SK-N-SH (cell line): ENCODE results near the gene TMCO4. TPM values are rescaled to one million over a fixed set of nuclear protein-coding genes. Genes with fewer than 3 reads are reported as not detected.
"Not testable (repeated sequence)": the region's sequence is repeated elsewhere in the genome, so short reads cannot be mapped to it uniquely, and the experiment has no call there.

Experiments used
- CTCF ChIA-PET: fragments of 300-600, 350-600 bp; formaldehyde crosslinking; extraction: SDS; loops from one replicate; lab custom pipeline; 2021; lab: Yijun Ruan, JAX
- POLR2A ChIA-PET: fragments of 350-600 bp; sonication (Branson Sonifier 250); formaldehyde crosslinking; extraction: SDS; loops from one replicate; lab custom pipeline; 2020; ENCODE audit warnings: antibody characterized with exemption, inconsistent platforms; lab: Yijun Ruan, JAX
- DNase-seq: peaks from one replicate; pipeline ENCODE4 v3.0.0; 2012
- H2AFZ ChIP-seq: fragments of 200-600 bp; sonication (generic); 2 replicates; pipeline ENCODE4 v1.8.1; 2016; ENCODE audit warnings: antibody characterized with exemption, mild to moderate bottlenecking, low read depth
- H3F3A ChIP-seq: fragments of 200-600 bp; sonication (generic); replicated peaks from 2 replicates; pipeline ENCODE3; 2016; ENCODE audit warnings: antibody characterized with exemption, mild to moderate bottlenecking; ENCODE audit not compliant: insufficient read depth
- H3K27ac ChIP-seq, 2 experiments: fragments of 200-500 bp in 1 of 2; fragments of 200-600 bp in 1 of 2; sonication (Bioruptor generic) in 1 of 2; sonication (generic), shearing (Covaris generic) in 1 of 2; 2 replicates each; pipeline versions ENCODE4 v1.5.1 to v1.6.1; 2014 to 2016; ENCODE audit warnings: low read depth in 2 of 2, inconsistent platforms in 1 of 2, low read length in 1 of 2, mild to moderate bottlenecking in 1 of 2, mixed read lengths in 1 of 2
- H3K27me3 ChIP-seq: fragments of 200-600 bp; sonication (generic), shearing (Covaris generic); 2 replicates; pipeline ENCODE4 v1.6.1; 2016; ENCODE audit warnings: mixed run types; ENCODE audit not compliant: insufficient read depth
- H3K36me3 ChIP-seq, 2 experiments: fragments of 200-500 bp in 1 of 2; fragments of 200-600 bp in 1 of 2; sonication (Bioruptor generic) in 1 of 2; sonication (generic) in 1 of 2; replicated peaks in 1 of 2; 2 replicates each; pipeline versions ENCODE3 to v1.5.1; 2014 to 2016; ENCODE audit warnings: low read length in 1 of 2, mild to moderate bottlenecking in 1 of 2; ENCODE audit not compliant: insufficient read depth in 2 of 2, control insufficient read depth in 1 of 2
- H3K4me1 ChIP-seq, 2 experiments: fragments of 200-500 bp in 1 of 2; fragments of 200-600 bp in 1 of 2; sonication (Bioruptor generic) in 1 of 2; sonication (generic), shearing (Covaris generic) in 1 of 2; 2 replicates each; pipeline versions ENCODE4 v1.5.1 to v1.6.1; 2014 to 2016; ENCODE audit warnings: low read depth in 1 of 2, low read length in 1 of 2, mixed run types in 1 of 2; ENCODE audit not compliant: insufficient read depth in 2 of 2, control insufficient read depth in 1 of 2
- H3K4me2 ChIP-seq: fragments of 200-600 bp; sonication (generic), shearing (Covaris generic); 2 replicates; pipeline ENCODE4 v1.6.1; 2017; ENCODE audit warnings: mixed run types
- H3K4me3 ChIP-seq, 2 experiments: fragments of 200-500 bp in 1 of 2; fragments of 200-600 bp in 1 of 2; sonication (Bioruptor generic) in 1 of 2; sonication (generic), shearing (Covaris generic) in 1 of 2; 2 replicates each; pipeline versions ENCODE4 v1.5.1 to v1.8.1; 2014 to 2016; ENCODE audit warnings: low read depth in 2 of 2, inconsistent platforms in 1 of 2, low read length in 1 of 2, mild to moderate bottlenecking in 1 of 2, mixed read lengths in 1 of 2, moderate library complexity in 1 of 2
- H3K79me2 ChIP-seq: fragments of 200-600 bp; sonication (generic); 2 replicates; pipeline ENCODE4 v1.8.1; 2017; ENCODE audit warnings: mild to moderate bottlenecking; ENCODE audit not compliant: insufficient read depth
- H3K9ac ChIP-seq: fragments of 200-600 bp; sonication (generic); 2 replicates; pipeline ENCODE4 v1.6.1; 2017; ENCODE audit warnings: mixed run types
- H3K9me2 ChIP-seq: fragments of 200-600 bp; sonication (generic); 2 replicates; pipeline ENCODE4 v1.6.1; 2017; ENCODE audit warnings: mixed run types
- H3K9me3 ChIP-seq: fragments of 200-600 bp; sonication (generic); 2 replicates; pipeline ENCODE4 v1.6.1; 2017; ENCODE audit warnings: mixed run types, mild to moderate bottlenecking, moderate library complexity
- H4K20me1 ChIP-seq: fragments of 200-600 bp; sonication (generic); 2 replicates; pipeline ENCODE4 v1.6.1; 2017; ENCODE audit warnings: mild to moderate bottlenecking, mixed run types; ENCODE audit not compliant: insufficient read depth
- FOSL2 ChIP-seq: IDR thresholded peaks from 2 replicates; pipeline ENCODE4 v1.4.0; 2012; ENCODE audit warnings: low read depth, mild to moderate bottlenecking, moderate library complexity, borderline replicate concordance
- FOXJ3 ChIP-seq: sonication (generic); formaldehyde crosslinking; IDR thresholded peaks from 2 replicates; pipeline ENCODE4 v1.5.1; 2020; ENCODE audit warnings: mild to moderate bottlenecking, missing genetic modification reagents
- JUND ChIP-seq: IDR thresholded peaks from 2 replicates; pipeline ENCODE4 v1.4.0; 2012
- MAX ChIP-seq: IDR thresholded peaks from 2 replicates; pipeline ENCODE4 v1.4.0; 2012; ENCODE audit warnings: low read depth
- MXI1 ChIP-seq: IDR thresholded peaks from 2 replicates; pipeline ENCODE4 v1.6.1; 2012; ENCODE audit warnings: mild to moderate bottlenecking, low read depth, low read length, improper control_type of control experiment
- NFIC ChIP-seq: IDR thresholded peaks from 2 replicates; pipeline ENCODE4 v1.4.0; 2012; ENCODE audit warnings: borderline replicate concordance
- RCOR1 ChIP-seq: fragments of 150-350 bp; IDR thresholded peaks from 2 replicates; pipeline ENCODE4 v1.6.1; 2017; ENCODE audit warnings: antibody characterized with exemption, low read length
- SIN3A ChIP-seq: IDR thresholded peaks from 2 replicates; pipeline ENCODE4 v1.6.1; 2012; ENCODE audit warnings: low read depth, mild to moderate bottlenecking, low read length, moderate library complexity, borderline replicate concordance
- TCF12 ChIP-seq: IDR thresholded peaks from 2 replicates; pipeline ENCODE4 v1.4.0; 2012
- YY1 ChIP-seq: IDR thresholded peaks from 2 replicates; pipeline ENCODE4 v1.4.0; 2012; ENCODE audit warnings: low read depth, mild to moderate bottlenecking
- WGBS: methylation state at CpG from one replicate; pipeline ENCODE4 v1.1.6; 2017; ENCODE audit warnings: low lambda C conversion rate; 5-methylcytosine and 5-hydroxymethylcytosine counted together
- polyA plus RNA-seq, 3 experiments: library from polyadenylated mRNA; depleted of rRNA; stranded (reverse); fragments of >200 nt; gene quantifications; 2 replicates each; pipeline ENCODE4 v1.2.3, GENCODE V29; 2012
- TF ChIP-seq, protein P1 (sequence below): IDR thresholded peaks from 2 replicates; pipeline ENCODE4 v1.6.1; 2012; ENCODE audit warnings: mild to moderate bottlenecking, low read depth, low read length, moderate library complexity

Gene TMCO4
- polyA plus RNA-seq, 1 of the 3 experiments (the other 2 are of a cell fraction): 4.2 TPM

DNA sequence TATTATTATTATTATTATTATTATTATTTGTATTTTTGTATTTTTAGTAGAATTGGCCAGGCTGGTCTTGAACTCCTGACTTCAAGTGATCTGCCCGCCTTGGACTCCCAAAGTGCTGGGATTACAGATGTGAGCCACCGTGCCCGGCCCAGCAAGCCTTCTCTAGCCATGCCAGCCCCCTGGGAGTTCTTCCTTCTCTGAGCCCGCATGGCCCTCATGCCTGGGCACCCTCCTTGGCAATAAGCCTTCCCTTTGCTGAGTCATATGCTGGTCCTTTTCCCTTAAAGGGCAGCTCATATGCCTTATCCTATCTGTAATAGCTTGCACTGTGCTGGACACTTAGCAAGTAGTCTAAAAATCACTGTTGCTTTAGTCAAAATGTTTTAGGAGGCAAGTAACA, 164.1 kb downstream of the TMCO4 start:
- H3K79me2 ChIP-seq: no peaks in the 10 kb centered on the region
- POLR2A ChIA-PET: no interaction called here
- no peaks in the 10 kb centered on the region for H4K20me1 ChIP-seq
- DNase-seq: no peak
- no peak overlapping the region for H3K4me3 ChIP-seq
- 68% methylated on average over 4 of the region's 4 CpGs for WGBS
- H3K4me2 ChIP-seq: no peak overlapping the region
- no peaks in the 10 kb centered on the region for H3K9me3 ChIP-seq
- H3K9me2 ChIP-seq: no peaks in the 10 kb centered on the region
- peaks cover 0 to 7% of the 10 kb centered on the region in 2 experiments; a peak in 1 of 4 replicates for H3K4me1 ChIP-seq
- no peak overlapping the region for H2AFZ ChIP-seq
- peaks cover 3% of the 10 kb centered on the region for H3F3A ChIP-seq
- H3K36me3 ChIP-seq: no peaks in the 10 kb centered on the region
- H3K9ac ChIP-seq: no peak overlapping the region
- H3K27me3 ChIP-seq: no peaks in the 10 kb centered on the region
- CTCF ChIA-PET: interaction anchor here (1.1 to 1.5 kb wide), 3 partner anchors 10 to 26 kb away, joined by 3 to 4 read pairs (median 3); no protein-coding TSS in a partner anchor
- TF ChIP-seq JUND (0 out of 2 replicates have a peak, but pooled peaks have one; percentile 16), NFIC (peak; percentile 44; the same call in 1 of the 2 replicates), YY1 (no peak), FOSL2 (peak; percentile 40; the same call in 1 of the 2 replicates), MAX (0 out of 2 replicates have a peak, but pooled peaks have one; percentile 28)
- H3K27ac ChIP-seq: no peak overlapping the region

- H3K27me3 ChIP-seq, H3K4me2 ChIP-seq, H3K4me3 ChIP-seq, H3K27ac ChIP-seq, H4K20me1 ChIP-seq, H3K9me2 ChIP-seq, H3K9ac ChIP-seq, H3K4me1 ChIP-seq, H3K36me3 ChIP-seq, H3F3A ChIP-seq, H2AFZ ChIP-seq, H3K79me2 ChIP-seq, H3K9me3 ChIP-seq, POLR2A ChIA-PET, DNase-seq: not testable (repeated sequence)
- WGBS: 95% methylated on average over 9 of the region's 9 CpGs
- CTCF ChIA-PET: interaction anchor here (1.3 to 1.5 kb wide), 2 partner anchors 11 to 17 kb away, joined by 3 to 4 read pairs; no protein-coding TSS in a partner anchor
These were observed 164.7 kb downstream of the TMCO4 start for GRCh38 chr1:19635064-19635463.

GRCh38 chr1:19633106-19633505, 166.6 kb downstream of the TMCO4 start:
- ChIA-PET CTCF (no interaction called here), POLR2A (no interaction called here)
- no peaks in the 10 kb centered on the region for H3K9me3 ChIP-seq
- H3K79me2 ChIP-seq: no peaks in the 10 kb centered on the region
- WGBS: 66% methylated on average over 2 of the region's 2 CpGs
- no peaks in the 10 kb centered on the region for H3K27me3 ChIP-seq
- no peak overlapping the region for H2AFZ ChIP-seq
- H3F3A ChIP-seq: peaks cover 3% of the 10 kb centered on the region
- no peak for DNase-seq
- no peaks in the 10 kb centered on the region for H4K20me1 ChIP-seq
- no peak overlapping the region for H3K27ac ChIP-seq
- H3K36me3 ChIP-seq: peaks cover 0 to 13% of the 10 kb centered on the region in 2 experiments
- no peaks in the 10 kb centered on the region for H3K9me2 ChIP-seq
- H3K4me3 ChIP-seq: no peak overlapping the region
- no peaks in the 10 kb centered on the region for H3K4me1 ChIP-seq
- no peak for TF ChIP-seq RCOR1
- TF ChIP-seq MXI1: no peak
- no peak for TF ChIP-seq SIN3A
- no peak for TF ChIP-seq FOXJ3 (CRISPR knock-in tag)
- no peak for TF ChIP-seq TCF12
- TF ChIP-seq, protein P1, sequence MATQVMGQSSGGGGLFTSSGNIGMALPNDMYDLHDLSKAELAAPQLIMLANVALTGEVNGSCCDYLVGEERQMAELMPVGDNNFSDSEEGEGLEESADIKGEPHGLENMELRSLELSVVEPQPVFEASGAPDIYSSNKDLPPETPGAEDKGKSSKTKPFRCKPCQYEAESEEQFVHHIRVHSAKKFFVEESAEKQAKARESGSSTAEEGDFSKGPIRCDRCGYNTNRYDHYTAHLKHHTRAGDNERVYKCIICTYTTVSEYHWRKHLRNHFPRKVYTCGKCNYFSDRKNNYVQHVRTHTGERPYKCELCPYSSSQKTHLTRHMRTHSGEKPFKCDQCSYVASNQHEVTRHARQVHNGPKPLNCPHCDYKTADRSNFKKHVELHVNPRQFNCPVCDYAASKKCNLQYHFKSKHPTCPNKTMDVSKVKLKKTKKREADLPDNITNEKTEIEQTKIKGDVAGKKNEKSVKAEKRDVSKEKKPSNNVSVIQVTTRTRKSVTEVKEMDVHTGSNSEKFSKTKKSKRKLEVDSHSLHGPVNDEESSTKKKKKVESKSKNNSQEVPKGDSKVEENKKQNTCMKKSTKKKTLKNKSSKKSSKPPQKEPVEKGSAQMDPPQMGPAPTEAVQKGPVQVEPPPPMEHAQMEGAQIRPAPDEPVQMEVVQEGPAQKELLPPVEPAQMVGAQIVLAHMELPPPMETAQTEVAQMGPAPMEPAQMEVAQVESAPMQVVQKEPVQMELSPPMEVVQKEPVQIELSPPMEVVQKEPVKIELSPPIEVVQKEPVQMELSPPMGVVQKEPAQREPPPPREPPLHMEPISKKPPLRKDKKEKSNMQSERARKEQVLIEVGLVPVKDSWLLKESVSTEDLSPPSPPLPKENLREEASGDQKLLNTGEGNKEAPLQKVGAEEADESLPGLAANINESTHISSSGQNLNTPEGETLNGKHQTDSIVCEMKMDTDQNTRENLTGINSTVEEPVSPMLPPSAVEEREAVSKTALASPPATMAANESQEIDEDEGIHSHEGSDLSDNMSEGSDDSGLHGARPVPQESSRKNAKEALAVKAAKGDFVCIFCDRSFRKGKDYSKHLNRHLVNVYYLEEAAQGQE: no peak
- TF ChIP-seq FOSL2: no peak
- TF ChIP-seq, all 33 proteins: peak for 0
- Histone ChIP-seq H3K9ac (no peak overlapping the region), H3K4me2 (no peak overlapping the region)
